ENCODE data around the gene UCP2.
"Not testable (repeated sequence)": the region's sequence is repeated elsewhere in the genome, so short reads cannot be mapped to it uniquely, and the experiment has no call there.

The UCP2 gene

DNA sequence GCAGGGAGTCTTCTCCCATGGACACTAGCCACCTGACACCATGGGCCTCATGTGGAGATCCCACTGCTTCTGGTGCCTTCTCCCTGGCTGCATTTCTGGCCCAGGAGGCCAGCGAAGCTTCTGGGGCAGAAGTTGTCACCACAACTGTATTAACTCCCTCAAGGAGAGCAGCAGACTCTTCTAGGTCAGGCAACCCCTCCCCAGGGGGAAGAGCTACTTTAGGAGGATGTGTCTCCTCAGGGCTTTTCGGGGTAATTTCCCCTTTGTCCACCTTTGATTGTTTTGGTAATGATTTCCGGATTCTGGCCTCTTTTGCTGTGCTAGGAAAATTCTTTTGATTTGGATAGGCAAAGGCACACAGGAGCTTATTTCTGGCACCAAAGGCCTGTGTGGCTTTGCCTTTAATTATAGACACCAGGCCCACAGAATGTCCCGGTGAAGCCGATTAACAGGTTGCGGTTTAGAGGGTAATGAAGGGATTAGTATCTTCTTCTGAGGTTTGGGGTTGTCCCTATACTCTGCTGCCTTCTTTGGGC, 8.9 kb upstream of the UCP2 start:
- no peak for DNase-seq

DNA sequence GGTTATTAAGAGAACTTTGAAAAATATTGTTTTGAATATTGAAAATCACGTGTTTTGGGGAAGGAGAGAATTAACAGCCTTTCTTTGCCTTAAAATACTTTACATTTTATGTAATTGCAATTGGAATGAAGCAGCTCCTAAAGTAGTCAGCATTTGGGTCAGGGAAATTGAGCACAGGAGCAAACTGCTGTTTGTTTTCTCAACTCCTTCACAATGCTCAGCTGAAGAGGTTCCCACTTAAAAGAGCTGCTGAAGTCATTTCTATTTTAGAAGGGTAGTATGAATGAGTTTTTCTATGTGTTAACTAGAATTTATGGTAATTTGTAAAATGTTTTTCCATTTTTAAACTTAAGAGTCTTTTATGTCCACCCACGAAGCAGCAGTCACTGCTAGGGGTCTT, 8.1 kb upstream of the UCP2 start:
- DNase-seq, result no peak

DNA sequence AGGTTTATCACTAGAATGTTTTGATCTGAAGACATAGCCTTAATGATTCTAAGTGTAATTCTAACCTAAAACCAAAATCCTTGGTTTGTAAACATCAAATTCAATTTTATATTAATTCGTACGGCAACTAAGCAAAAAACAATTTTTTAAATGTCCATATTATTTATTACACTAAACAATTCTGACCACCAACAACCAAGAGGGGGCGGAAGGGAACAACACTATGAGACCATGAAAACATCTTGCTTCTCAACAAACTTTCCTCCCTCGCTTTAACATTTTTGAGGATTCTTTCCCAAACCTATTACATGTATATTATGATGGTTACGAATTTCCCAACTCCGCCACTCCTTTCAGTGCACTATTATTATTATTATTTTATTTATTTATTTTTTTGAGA, 6.5 kb upstream of the UCP2 start:
- no peak for DNase-seq

DNA sequence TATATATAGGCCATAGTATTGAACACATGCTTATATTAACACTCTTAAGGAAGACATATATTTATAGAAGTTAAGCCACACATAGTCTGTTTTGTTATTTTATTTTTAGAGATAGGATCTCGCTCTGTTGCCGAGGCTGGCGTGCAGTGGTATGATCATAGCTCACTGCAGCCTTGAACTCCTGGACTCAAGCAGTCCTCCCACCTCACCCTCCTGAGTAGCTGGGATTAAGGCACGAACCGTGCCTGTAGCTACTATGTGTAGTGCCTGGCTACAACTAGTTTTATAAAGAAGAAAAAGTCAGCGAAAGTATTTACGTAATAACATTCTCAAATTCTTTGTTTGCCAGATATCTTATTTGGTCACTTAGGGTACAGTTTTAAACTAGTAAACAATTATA, 5.6 kb upstream of the UCP2 start:
- DNase-seq, result no peak

DNA sequence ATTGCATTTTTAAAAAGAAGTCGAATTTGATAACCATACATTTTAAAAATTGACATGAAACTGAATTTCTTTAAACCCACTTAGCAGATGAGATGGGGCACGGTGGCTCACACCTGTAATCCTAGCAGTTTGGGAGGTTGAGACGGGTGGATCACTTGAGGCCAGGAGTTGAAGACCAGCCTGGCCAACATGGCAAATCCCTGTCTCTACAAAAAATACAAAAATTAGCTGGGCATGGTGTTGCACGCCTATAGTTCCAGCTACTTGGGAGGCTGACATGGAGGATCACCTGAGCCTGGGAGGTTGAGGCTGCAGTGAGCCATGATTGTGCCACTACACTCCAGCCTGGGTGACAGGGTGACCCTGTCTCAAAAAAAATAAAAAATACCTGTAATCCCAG, 3.0 kb upstream of the UCP2 start:
- not testable (repeated sequence) for DNase-seq

DNA sequence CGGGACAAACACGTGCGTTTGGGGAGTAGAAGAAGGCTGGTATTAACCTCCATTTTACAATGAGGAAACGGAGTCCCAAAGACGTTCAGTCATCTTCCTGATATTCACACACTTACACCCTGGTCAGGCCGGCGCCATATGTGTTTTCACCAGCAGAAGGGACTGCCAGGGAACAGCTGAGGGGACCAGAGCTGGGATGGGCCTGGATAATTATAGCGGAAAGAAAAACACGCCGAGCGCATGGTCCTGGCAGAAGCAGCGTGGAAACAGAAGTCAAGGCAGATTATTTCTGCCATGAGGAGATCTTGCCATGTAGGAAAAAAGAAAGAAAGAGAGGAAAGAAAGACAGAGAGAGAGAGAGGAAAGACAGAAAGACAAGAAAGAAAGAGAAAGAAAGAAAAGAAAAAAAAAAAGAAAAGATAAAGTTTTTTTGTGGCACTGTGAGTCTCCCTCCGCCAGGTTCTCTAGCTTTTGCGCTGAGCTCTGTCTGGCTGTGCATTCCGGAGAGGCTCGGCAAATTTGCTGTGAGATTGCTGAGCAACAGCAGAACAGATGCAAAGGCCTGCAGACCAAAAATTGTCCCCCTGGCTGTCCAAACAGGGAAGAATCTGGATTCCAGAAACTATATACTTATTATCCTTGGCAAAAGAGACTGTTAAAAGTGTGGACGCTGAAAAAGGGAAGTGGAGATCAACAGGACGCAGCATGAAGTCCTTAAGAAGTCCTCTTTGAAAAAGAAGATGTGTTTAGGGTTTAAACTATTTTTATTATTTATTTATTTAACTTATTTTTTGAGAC, 1.3 kb upstream of the UCP2 start:
- DNase-seq, result peak in 1 of 2 experiments; percentile 14

DNA sequence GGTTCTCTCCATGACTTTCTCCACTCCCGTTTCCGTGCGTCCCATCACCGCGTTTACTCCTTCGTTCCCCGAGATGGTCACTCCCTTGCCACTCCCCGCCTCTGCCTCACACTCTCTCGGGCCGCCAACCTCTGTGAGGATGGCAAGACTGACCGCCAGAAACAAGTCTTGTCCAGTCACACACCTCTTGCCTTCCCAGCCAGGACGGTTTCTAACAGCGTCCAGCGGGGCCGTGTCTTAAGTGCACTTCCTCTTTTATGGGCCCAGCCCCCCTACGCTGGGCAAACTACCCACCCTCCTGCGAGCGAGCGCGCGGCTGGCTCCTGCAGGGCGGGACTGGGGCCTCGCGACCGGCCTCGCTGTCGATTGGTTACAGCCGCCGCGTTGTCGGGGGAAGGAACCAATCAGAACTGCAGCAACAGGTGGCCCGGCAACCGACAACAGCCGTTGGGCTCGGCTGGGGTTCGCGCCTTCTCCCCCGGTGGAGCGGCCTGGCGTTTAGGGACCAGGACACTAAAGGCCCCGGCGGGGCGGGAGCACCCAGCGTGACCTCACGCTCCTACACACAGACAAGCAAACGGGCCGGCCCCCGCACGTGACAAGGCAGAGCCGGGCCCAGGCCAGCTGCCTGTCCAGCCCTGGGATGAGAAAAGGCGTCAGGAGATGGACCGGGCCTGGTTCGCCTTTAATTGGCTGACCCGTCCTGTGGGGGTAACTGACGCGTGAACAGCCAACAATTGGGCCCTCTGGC, 522 bp upstream of the UCP2 start:
- DNase-seq, result peak; percentile 96 to 99

DNA sequence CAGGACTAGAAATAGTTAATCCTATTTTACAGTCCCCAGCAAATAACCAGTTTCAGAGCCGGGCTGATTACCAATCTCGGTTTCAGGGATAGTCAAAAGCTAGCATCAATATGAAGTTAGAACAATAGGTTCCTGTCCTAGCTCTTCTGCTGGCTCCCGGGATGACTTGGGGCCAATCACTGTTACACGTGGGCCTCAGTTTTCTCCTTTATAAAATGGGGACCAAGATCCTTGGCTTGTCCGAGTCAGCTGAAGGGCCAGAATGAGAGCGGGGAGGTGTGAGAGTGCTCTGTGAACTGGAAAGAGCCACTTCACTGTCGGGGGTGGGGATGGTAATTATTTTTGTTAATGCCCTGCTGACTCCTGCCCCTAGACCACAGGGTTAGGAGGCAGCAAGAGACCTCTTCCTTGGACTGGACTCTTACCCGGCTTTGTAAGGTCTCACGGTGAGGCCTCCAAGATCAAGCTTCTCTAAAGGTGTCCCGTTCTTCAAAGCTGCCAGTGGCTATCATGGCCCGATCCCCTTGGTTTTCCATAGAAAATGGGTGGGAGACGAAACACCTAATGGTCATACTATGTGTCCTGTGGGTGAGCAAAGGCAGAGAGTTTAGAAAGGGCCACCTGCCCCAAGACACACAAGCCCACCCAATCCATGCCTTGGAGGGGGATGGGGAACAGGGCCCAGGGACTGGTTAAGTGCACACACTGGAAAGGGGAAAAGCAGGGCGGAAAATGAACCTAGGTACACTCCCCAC, 1.4 kb downstream of the UCP2 start:
- no peak for DNase-seq

DNA sequence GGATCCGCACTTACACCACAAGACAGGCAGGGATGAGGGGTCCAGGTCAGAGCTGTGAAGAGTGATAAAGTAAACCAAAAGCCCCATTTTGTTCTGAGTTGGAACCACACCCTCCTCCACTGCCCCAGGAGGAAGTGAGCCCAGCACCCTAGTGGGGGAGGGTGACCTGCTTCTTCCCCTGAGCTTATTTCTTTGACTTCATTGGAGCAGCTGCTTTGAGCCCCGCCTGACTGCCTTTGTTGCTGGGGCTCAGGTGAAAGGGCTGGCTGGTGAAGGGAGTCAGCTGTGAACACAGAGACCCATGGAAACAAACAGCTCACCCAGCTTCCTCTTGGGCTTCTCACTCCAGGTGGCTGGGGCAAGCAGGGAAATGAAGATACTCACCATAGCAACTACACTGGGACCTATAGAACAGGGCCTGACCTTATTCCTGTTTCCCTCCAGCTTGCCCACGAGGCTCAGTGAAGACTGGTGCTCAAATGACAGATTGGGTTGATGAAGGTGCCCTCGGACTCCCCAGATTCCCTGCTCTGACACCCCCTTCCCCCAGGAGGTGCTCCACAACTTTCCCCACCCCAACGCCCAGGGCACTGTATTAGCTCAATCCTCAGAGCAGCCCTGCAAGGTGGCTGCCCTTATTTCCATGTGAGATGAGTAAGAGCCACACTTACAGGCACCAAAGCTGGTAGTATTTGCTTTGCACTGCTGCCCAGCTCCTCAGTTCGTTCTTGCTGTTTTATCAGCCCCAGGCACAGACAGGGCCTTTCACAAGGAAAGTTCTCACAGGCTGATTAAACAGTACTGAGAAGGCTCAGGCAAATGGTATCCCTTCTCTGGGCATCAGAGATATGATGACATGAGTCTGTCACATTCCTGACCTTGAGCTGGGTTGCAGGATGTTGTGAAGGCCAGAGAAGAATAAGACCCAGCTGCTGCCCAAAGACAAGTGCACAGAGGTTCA, 2.4 kb downstream of the UCP2 start:
- peak; percentile 88 to 91 for DNase-seq

DNA sequence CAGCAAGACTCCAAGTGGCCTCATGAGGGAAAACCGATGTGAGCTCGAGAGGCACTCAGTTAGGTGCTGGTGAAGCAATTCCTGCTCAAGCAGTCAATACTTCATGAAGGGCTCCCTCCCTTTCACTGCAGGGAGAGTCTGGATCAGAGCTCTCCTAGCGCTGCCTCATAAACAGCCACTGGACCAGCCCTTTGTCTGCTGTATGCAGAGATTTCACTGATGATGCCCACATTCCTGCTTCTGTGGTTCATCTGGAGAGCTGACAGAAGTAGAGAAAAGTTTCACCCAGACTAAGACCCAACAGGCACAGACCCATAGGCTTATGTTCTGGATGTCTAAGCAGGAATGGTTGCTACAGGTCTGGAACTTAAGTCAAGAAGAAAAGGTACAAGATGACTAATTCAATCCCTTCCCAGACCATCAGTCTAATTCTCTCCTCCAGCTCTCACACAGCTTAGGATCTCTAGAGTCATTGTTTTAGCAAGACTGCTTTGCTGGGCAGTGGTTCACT, 4.0 kb downstream of the UCP2 start:
- no peak for DNase-seq

DNA sequence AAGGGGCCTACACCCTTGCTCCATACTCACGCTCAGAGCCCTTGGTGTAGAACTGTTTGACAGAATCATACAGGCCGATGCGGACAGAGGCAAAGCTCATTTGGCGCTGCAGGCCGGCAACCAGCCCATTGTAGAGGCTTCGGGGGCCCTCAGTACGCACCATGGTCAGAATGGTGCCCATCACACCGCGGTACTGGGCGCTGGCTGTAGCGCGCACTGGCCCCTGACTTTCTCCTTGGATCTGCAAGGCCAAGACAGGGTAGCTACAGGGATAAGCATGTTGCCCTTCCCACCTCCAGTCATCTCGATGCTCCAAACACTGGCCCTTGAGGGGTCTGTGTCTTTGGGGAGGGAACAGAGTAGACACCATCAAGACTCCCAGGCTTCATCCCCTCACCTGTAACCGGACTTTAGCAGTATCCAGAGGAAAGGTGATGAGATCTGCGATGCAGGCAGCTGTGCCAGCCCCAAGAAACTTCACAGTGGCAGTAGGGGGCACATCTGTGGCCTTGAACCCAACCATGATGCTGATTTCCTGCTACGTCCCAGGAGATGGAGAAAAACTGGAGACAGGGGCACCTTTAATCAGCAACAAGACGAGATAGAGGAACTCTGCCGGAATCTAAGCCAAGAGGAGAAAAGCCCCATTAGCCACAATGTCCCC, 4.7 kb downstream of the UCP2 start:
- no peak for DNase-seq

DNA sequence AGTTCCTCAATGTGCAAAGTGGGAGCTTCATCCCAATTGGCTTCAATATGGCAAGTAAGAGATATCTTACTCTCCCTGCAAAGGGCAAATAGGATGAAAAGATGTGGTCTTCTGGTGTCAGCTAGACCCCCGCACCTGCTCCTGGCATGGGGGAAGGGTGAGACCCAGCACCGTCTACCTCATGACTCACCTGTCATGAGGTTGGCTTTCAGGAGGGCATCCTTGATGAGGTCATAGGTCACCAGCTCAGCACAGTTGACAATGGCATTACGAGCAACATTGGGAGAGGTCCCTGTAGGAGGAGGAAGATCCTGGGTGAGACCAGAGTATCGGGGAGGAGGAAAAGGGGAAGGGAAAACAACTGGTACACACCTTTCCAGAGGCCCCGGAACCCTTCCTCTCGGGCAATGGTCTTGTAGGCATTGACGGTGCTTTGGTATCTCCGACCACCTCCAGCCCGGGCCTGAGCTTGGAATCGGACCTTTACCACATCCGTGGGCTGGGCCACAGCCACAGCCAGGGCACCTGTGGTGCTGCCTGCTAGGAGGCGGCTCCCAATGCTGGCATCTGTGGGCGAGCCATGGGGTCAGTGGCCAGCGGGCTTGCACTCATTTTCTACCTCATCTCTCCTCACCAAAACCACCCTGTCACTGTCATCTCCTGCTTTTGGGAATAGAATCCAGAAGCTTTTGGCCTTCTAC, 6.0 kb downstream of the UCP2 start:
- DNase-seq, result no peak

DNA sequence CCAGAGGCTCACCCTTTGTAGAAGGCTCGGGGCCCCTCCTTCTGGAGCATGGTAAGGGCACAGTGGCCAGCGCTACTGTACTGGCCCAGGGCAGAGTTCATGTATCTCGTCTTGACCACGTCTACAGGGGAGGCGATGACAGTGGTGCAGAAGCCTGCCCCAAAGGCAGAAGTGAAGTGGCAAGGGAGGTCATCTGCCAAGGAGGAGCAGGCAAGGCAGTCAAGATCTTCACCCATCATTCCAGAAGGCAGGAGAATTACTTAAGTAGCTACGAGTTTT, 7.2 kb downstream of the UCP2 start:
- no peak for DNase-seq

DNA sequence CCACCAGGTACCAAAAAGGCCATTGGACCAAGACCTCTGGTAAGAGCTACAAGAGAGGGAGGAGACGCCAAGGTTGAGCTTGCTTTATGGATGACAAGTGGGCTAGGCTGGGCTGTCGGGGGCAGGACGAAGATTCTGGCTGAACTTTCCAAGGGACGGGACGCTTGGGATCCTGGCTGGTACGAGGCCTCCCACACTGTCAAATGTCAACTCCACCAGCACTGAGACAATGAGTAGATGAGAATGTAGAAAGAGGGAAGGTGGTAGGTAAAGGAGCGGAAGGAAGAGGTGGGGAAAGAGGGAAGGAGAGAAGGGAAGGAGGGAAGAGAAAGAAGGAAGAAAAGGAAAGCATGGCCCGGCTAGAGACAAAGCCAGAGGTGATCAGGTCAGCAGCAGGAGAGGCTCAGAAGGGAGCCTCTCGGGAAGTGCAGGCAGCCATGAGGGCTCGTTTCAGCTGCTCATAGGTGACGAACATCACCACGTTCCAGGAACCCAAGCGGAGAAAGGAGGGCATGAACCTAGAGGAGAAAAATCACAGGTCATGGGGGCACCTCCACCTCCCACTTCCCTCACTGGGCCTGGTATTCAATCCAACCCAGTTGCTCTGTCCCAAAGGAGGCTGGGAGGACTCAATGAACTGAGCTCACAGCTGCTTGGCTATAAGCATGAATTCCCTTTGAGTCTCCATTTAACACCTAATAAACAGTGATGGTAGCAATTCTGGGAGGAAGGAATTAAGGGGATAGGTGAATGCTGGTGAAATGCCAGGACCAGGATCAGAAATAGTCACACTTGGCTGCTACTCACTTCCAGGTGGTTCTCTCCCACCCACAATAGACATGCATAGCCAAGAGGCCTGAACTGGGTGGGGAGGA, 7.8 kb downstream of the UCP2 start:
- DNase-seq, result no peak

DNA sequence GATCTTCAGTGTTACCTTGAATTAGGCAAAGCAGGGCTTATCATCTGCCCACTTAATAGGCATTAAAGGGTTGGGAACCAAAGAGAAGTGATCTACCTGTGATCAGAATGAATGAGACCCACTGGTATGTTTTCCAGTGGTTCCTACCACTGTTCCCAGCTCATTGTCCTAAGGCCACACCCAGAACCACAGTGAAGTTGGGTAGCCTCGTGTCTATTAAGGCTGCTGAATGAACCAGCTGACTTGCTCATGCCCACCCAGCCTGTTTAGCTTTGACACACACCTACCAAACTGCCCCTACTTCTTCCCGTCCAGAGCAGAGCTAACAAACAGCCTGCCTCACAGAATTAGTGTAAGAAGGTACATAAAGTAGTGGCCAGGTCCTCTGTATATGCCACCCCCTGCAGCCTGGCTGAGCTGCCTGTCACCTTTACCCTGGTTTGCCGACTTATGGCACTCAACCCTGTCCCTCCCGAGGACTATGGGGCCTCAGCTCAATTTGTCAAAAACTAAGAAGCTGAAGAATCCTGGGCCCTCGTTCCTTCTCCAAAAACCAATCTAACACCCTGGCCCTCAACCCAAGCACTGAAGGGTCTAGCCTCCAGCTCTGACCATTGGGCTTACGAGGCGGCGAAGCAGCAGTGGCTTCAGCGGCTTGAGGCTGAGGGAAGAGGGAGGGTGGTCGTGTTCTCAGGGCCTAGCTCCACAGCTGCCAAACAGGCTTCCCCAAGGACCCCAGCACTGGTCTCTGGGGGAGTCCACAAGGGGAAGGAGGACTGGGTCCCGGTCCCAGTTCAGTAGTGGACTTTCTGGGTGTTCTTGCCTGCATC, 9.8 kb downstream of the UCP2 start:
- DNase-seq, result no peak

DNA sequence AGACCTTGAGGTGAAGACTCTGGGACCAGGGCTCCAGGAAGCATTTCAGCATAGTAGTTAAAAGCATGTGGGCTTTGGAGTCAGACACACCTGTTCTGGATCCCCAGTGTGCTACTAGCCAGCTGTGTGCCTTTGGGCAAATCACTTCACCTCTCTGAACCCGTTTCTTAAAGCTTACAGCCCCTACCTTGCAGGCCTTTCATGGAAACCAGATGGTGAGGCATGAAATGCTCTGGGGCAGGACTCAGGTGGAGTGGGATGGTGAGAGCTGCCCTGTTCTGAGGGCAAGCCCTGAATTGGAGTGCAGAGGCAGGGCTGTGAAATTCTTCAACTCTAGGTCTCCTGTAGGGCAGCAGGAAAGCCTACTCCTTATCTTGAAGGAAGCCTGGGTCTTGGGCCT, 10.5 kb downstream of the UCP2 start:
- no peak for DNase-seq

DNA sequence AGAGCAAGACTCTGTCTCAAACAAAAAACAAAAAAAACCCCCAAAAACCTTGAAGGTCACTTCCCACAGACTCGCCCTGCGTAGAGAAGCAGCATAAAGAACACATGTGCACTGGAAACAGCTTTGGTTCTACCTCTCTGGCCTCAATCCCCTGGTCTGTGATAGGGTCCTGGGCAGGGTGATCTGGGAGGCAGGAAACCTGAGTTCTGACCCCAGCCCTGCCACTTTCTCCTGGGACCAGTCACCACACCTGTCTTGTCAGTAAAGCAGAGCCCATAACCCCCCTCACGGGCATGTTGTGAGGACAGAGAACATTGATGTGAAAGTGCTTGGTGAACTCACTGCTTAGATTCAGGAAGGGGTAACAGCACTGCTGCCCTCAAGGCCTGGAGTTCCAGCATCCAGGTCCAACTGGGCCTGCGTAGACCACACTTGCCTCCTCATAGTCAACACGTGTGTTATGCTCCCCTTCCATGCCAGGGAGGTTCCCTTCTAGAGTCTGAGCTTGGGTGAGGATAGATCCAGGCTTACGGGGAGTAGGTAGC, 11.4 kb downstream of the UCP2 start:
- DNase-seq, result peak in 1 of 2 experiments; percentile 19

DNA sequence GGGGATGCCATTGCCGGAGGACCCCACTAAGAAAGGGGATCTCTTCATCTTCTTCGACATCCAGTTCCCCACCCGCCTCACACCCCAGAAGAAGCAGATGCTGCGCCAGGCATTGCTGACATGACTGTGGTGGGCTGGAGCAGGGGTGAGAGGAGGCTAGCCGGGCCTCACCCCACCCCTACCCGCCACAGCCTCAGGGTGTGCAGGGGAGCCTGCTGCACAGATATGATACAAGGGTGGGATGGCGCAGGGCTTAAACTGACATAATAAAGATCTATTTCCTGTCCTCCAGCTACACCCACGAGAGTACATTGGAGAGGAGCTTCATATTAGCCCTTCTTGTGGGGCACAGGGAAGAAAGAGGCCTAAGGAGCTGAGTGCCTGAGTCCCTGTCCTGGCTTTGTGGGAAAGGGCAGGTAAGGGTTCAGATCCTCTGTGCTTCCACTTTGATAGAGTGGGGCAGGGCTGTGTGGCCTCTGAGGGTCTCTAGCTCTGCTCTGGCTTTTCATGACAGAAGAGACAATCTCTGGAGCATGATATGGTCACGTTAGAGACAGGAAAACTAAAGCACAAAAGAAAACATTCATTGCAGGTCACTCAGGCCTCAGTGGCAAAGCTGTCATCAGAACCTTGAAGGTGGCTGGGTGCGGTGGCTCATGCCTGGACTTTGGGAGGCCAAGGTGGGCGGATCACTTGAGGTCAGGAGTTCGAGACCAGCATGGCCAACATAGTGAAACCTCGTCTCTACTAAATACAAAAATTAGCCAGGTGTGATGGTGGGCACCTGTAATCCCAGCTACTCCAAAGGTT, 12.4 kb downstream of the UCP2 start:
- DNase-seq, result peak in 1 of 2 experiments; percentile 18
